H1 (cell line): Measurements from ENCODE around the gene CAPG. TPM values are rescaled to one million over a fixed set of nuclear protein-coding genes. Genes with fewer than 3 reads are reported as not detected.

Source experiments
- CTCF ChIA-PET: fragments of 300-600 bp; sonication (Branson Sonifier 250); formaldehyde crosslinking; loops from one replicate; lab custom pipeline; 2021; ENCODE audit not compliant: partially characterized antibody; lab: Charles Lee
- POLR2A ChIA-PET: fragments of 300-600 bp; sonication (Branson Sonifier 250); formaldehyde crosslinking; loops from one replicate; lab custom pipeline; 2021; ENCODE audit warnings: inconsistent platforms; ENCODE audit not compliant: partially characterized antibody; lab: Charles Lee
- DNase-seq, 2 experiments: peaks; one replicate each; pipeline versions ENCODE4 v3.0.0 to v3.0.0-alpha.2; 2010 to 2022; ENCODE audit warnings: low spot score in 2 of 2, low read depth in 1 of 2, mixed read lengths in 1 of 2
- FAIRE-seq: peaks from 2 replicates; lab custom pipeline; 2011; peaks lifted over from hg19 to GRCh38; lab: Jason Lieb, UNC
- H2AFZ ChIP-seq: 2 replicates; pipeline ENCODE4 v1.8.1; 2012; ENCODE audit warnings: low read length, inconsistent platforms
- H2AK5ac ChIP-seq: 2 replicates; pipeline ENCODE4 v1.6.1; 2013; ENCODE audit warnings: low read depth, low read length
- H2BK120ac ChIP-seq: replicated peaks from 2 replicates; pipeline ENCODE3; 2013; ENCODE audit warnings: low read depth, low read length, inconsistent platforms
- H2BK12ac ChIP-seq: 2 replicates; pipeline ENCODE4 v1.6.1; 2013; ENCODE audit warnings: low read depth, low read length
- H2BK15ac ChIP-seq: 2 replicates; pipeline ENCODE4 v1.6.1; 2013; ENCODE audit warnings: low read length
- H2BK20ac ChIP-seq: 2 replicates; pipeline ENCODE4 v1.6.1; 2013; ENCODE audit warnings: low read length
- H2BK5ac ChIP-seq: 2 replicates; pipeline ENCODE4 v1.6.1; 2013; ENCODE audit warnings: low read depth, low read length
- H3K14ac ChIP-seq: 2 replicates; pipeline ENCODE4 v1.6.1; 2013; ENCODE audit warnings: inconsistent platforms; ENCODE audit not compliant: insufficient read length
- H3K18ac ChIP-seq: 2 replicates; pipeline ENCODE4 v1.6.1; 2013; ENCODE audit warnings: low read length; ENCODE audit errors: extremely low read depth
- H3K23ac ChIP-seq: 2 replicates; pipeline ENCODE4 v1.6.1; 2013; ENCODE audit warnings: inconsistent platforms; ENCODE audit not compliant: insufficient read length
- H3K23me2 ChIP-seq: 2 replicates; pipeline ENCODE4 v1.6.1; 2013; ENCODE audit warnings: low read depth, low read length
- H3K27ac ChIP-seq: 2 replicates; pipeline ENCODE4 v1.6.1; 2011; ENCODE audit warnings: low read depth, low read length, inconsistent platforms
- H3K27me3 ChIP-seq, 4 experiments: replicated peaks in 1 of 4; 1 replicate in 1 of 4; 2 replicates in 3 of 4; pipeline versions ENCODE4 v1.6.1 to v1.8.1; 2011 to 2013; ENCODE audit warnings: low read length in 3 of 4, mild to moderate bottlenecking in 3 of 4, inconsistent platforms in 2 of 4, mixed read lengths in 2 of 4, moderate library complexity in 1 of 4; ENCODE audit not compliant: control insufficient read depth in 3 of 4, insufficient read depth in 3 of 4; ENCODE audit errors: extremely low read depth in 1 of 4
- H3K36me3 ChIP-seq, 4 experiments: 2 replicates each; pipeline versions ENCODE4 v1.6.1 to v1.8.1; 2011 to 2013; ENCODE audit warnings: mild to moderate bottlenecking in 4 of 4, low read length in 3 of 4, moderate library complexity in 2 of 4, control low read depth in 1 of 4, inconsistent platforms in 1 of 4; ENCODE audit not compliant: insufficient read depth in 4 of 4, control insufficient read depth in 2 of 4
- H3K4ac ChIP-seq: replicated peaks from 2 replicates; pipeline ENCODE3; 2013; ENCODE audit warnings: low read length, low read depth, mixed read lengths, inconsistent platforms; ENCODE audit not compliant: insufficient read length
- H3K4me1 ChIP-seq, 4 experiments: replicated peaks in 1 of 4; 1 replicate in 1 of 4; 2 replicates in 3 of 4; pipeline versions ENCODE4 v1.6.1 to v1.8.1; 2011 to 2013; ENCODE audit warnings: low read length in 3 of 4, inconsistent platforms in 2 of 4, mixed read lengths in 1 of 4; ENCODE audit not compliant: insufficient read depth in 4 of 4, control insufficient read depth in 3 of 4
- H3K4me2 ChIP-seq, 2 experiments: 2 replicates each; pipeline versions ENCODE4 v1.6.1 to v1.8.1; 2011 to 2013; ENCODE audit warnings: low read depth in 2 of 2, low read length in 2 of 2, control low read depth in 1 of 2, inconsistent platforms in 1 of 2, mild to moderate bottlenecking in 1 of 2; ENCODE audit not compliant: insufficient read depth in 1 of 2
- H3K4me3 ChIP-seq, 4 experiments: fragments of 200-600, 300-600 bp in 1 of 4; sonication (generic), shearing (Covaris generic), sonication (Bioruptor Twin) in 1 of 4; 2 replicates each; pipeline versions ENCODE4 v1.5.1 to v1.8.1; 2011 to 2016; ENCODE audit warnings: low read length in 4 of 4, low read depth in 3 of 4, control low read depth in 2 of 4, inconsistent platforms in 2 of 4, mild to moderate bottlenecking in 2 of 4, mixed read lengths in 1 of 4, moderate library complexity in 1 of 4; ENCODE audit not compliant: insufficient read depth in 2 of 4; ENCODE audit errors: extremely low read depth in 1 of 4
- H3K56ac ChIP-seq: replicated peaks from 2 replicates; pipeline ENCODE3; 2013; ENCODE audit warnings: low read depth, mild to moderate bottlenecking, mixed read lengths, low read length, inconsistent platforms; ENCODE audit not compliant: insufficient read length
- H3K79me1 ChIP-seq: 2 replicates; pipeline ENCODE4 v1.6.1; 2013; ENCODE audit warnings: low read depth, low read length, control low read depth
- H3K79me2 ChIP-seq, 2 experiments: 2 replicates each; pipeline versions ENCODE4 v1.6.1 to v1.8.1; 2012 to 2013; ENCODE audit warnings: low read length in 2 of 2, mild to moderate bottlenecking in 2 of 2, inconsistent platforms in 1 of 2; ENCODE audit not compliant: insufficient read depth in 2 of 2, control insufficient read depth in 1 of 2
- H3K9ac ChIP-seq, 4 experiments: replicated peaks in 1 of 4; 1 replicate in 1 of 4; 2 replicates in 3 of 4; pipeline versions ENCODE4 v1.6.1 to v1.8.1; 2011 to 2013; ENCODE audit warnings: low read depth in 3 of 4, low read length in 3 of 4, control low read depth in 2 of 4, mild to moderate bottlenecking in 2 of 4, moderate library complexity in 2 of 4, inconsistent platforms in 1 of 4; ENCODE audit errors: extremely low read depth in 1 of 4
- H3K9me3 ChIP-seq, 2 experiments: 2 replicates each; pipeline versions ENCODE4 v1.6.1 to v1.8.1; 2012 to 2013; ENCODE audit warnings: mild to moderate bottlenecking in 2 of 2, moderate library complexity in 2 of 2, control low read depth in 1 of 2, inconsistent platforms in 1 of 2, low read depth in 1 of 2, low read length in 1 of 2, mixed read lengths in 1 of 2; ENCODE audit not compliant: insufficient read depth in 2 of 2
- H4K20me1 ChIP-seq, 2 experiments: replicated peaks in 1 of 2; 2 replicates each; pipeline versions ENCODE3 to v1.8.1; 2011 to 2013; ENCODE audit warnings: inconsistent platforms in 2 of 2, low read length in 2 of 2, mild to moderate bottlenecking in 1 of 2; ENCODE audit not compliant: insufficient read depth in 2 of 2, control insufficient read depth in 1 of 2
- H4K5ac ChIP-seq: 2 replicates; pipeline ENCODE4 v1.6.1; 2013; ENCODE audit warnings: low read length, low read depth, mixed read lengths, inconsistent platforms; ENCODE audit not compliant: insufficient read length
- H4K8ac ChIP-seq: 2 replicates; pipeline ENCODE4 v1.8.0; 2013; ENCODE audit warnings: mild to moderate bottlenecking, moderate library complexity, low read length, inconsistent platforms; ENCODE audit not compliant: insufficient read depth; ENCODE audit errors: extremely low read depth
- H4K91ac ChIP-seq: replicated peaks from 2 replicates; pipeline ENCODE3; 2013; ENCODE audit warnings: low read length, mixed read lengths, inconsistent platforms; ENCODE audit not compliant: insufficient read length
- EZH2 ChIP-seq: fragments of 200-600 bp; sonication (generic); IDR thresholded peaks from 2 replicates; pipeline ENCODE4 v1.7.1; 2012; ENCODE audit warnings: low read depth, mild to moderate bottlenecking, moderate library complexity, low read length, inconsistent platforms; ENCODE audit not compliant: severe bottlenecking
- MAFK ChIP-seq: IDR thresholded peaks from 2 replicates; pipeline ENCODE4 v1.6.1; 2012; ENCODE audit warnings: low read depth, mild to moderate bottlenecking, improper control_type of control experiment, low read length
- WGBS, 2 experiments: shearing (Covaris generic) in 1 of 2; methylation state at CpG; one replicate each; pipeline versions ENCODE4 v1.1.6 to v1.1.7; 2013 to 2015; ENCODE audit warnings: low lambda C conversion rate in 2 of 2, mixed read lengths in 2 of 2, inconsistent platforms in 1 of 2, low coverage in 1 of 2, missing lambda C conversion rate in 1 of 2; ENCODE audit not compliant: insufficient replicate concordance in 2 of 2, insufficient coverage in 1 of 2, insufficient read length in 1 of 2; ENCODE audit errors: extremely low coverage in 1 of 2, missing lambda C conversion rate in 1 of 2; 5-methylcytosine and 5-hydroxymethylcytosine counted together
- polyA plus RNA-seq, 7 experiments: library from polyadenylated mRNA; depleted of rRNA in 3 of 7; stranded (reverse) in 5 of 7; unstranded in 2 of 7; fragments of >200 nt in 5 of 7; fragments of 200-250 nt in 2 of 7; gene quantifications; 1 replicate in 5 of 7; 2 replicates in 1 of 7; 4 replicates in 1 of 7; pipeline versions ENCODE4 v1.2.1 to v1.2.3, GENCODE V29; 2011 to 2013; ENCODE audit warnings: missing spikeins in 2 of 7, mixed read lengths in 2 of 7
- total RNA-seq: library from RNA; stranded (reverse); fragmentation: NEBNext Ultra II Directional; extraction: Animal tissue kit (Norgen Biotek cat#: 25700); gene quantifications from 2 replicates; pipeline ENCODE4 v1.2.1, GENCODE V29; 2021

The CAPG gene
- total and polyA plus RNA-seq, 2 of the 8 experiments (the other 6 are each of a cell fraction or from before 2014, with no cell fraction given): 80.5 to 89.0 TPM

- no peaks in the 10 kb centered on the region for H4K20me1 ChIP-seq
- TF ChIP-seq MAFK (peak; percentile 34; the same call in 1 of the 2 replicates), EZH2 (no peak)
- no peaks in the 10 kb centered on the region for H3K36me3 ChIP-seq
- no peak overlapping the region for H2AK5ac ChIP-seq
- 0 out of 2 replicates have a peak overlapping the region, but pooled peaks have one; percentile 29 for H2BK15ac ChIP-seq
- H2BK5ac ChIP-seq: no peak overlapping the region
- H3K4me3 ChIP-seq: no peak overlapping the region
- no peak overlapping the region for H4K5ac ChIP-seq
- no peak overlapping the region for H3K18ac ChIP-seq
- H3K23me2 ChIP-seq: peaks cover 2% of the 10 kb centered on the region; the same call in 1 of the 2 replicates
- no peak overlapping the region for H3K23ac ChIP-seq
- no peak overlapping the region for H2AFZ ChIP-seq
- H2BK120ac ChIP-seq: no peak overlapping the region
- FAIRE-seq (no peak), DNase-seq (no peak)
- no peak overlapping the region for H4K8ac ChIP-seq
- H3K4me2 ChIP-seq: no peak overlapping the region
- H3K9ac ChIP-seq: no peak overlapping the region
- no peak overlapping the region for H3K27ac ChIP-seq
- H4K91ac ChIP-seq: no peak overlapping the region
- WGBS, 2 experiments: 80% methylated on average over 4 of the region's 5 CpGs; no CpG with 5 or more reads in 1 of the 2 experiments
- H3K14ac ChIP-seq: no peak overlapping the region
- peaks cover 0 to 6% (median 2%) of the 10 kb centered on the region in 4 experiments; a peak in 3 of 7 replicates for H3K27me3 ChIP-seq
- peak overlapping the region; percentile 17; the same call in 1 of the 2 replicates for H2BK12ac ChIP-seq
- no peak overlapping the region for H3K4ac ChIP-seq
- no peak overlapping the region for H2BK20ac ChIP-seq
- POLR2A ChIA-PET: interaction anchor here (0.8 to 55.3 kb wide), 2 partner anchors 12 to 124 kb away, joined by 3 to 1889 read pairs; partner anchors contain the start of genes GGCX and MAT2A
- peaks cover 0 to 19% (median 10%) of the 10 kb centered on the region in 4 experiments; a peak in 6 of 7 replicates for H3K4me1 ChIP-seq
- no peaks in the 10 kb centered on the region for H3K79me1 ChIP-seq
- no peaks in the 10 kb centered on the region for H3K9me3 ChIP-seq
- CTCF ChIA-PET: interaction anchor here (0.6 to 15.1 kb wide), 7 partner anchors 9 to 129 kb away, joined by 3 to 259 read pairs (median 5); no protein-coding TSS in a partner anchor
- H3K56ac ChIP-seq: no peak overlapping the region
- no peaks in the 10 kb centered on the region for H3K79me2 ChIP-seq
These were observed 13.4 kb upstream of the CAPG start for GRCh38 chr2:85423525-85423924.
